ENCODE data around the gene GASK1A. TPM values are rescaled to one million over a fixed set of nuclear protein-coding genes. Genes with fewer than 3 reads are reported as not detected.

Gene GASK1A
- total and polyA plus RNA-seq, 2 donors (not counting 3 experiments of a cell fraction or from before 2014, with no cell fraction given), result 0.04 TPM; not detected in 1

- intact Hi-C loops (cut with micrococcal nuclease) (no loop called here), dilution Hi-C loops (cut with MboI; ENCODE audit: extremely low pct_ligation_motif_present, low sequenced_read_pairs) (no loop called here)
- H2AFZ ChIP-seq (ENCODE audit: low read depth, low read length), result no peak overlapping the region
- BruUV-seq (replicated peaks), result no TSS peak
- H3K9ac ChIP-seq (replicated peaks; ENCODE audit: extremely low read depth, insufficient read depth, low read length), result no peak overlapping the region
- H3K27me3 ChIP-seq (ENCODE audit: control insufficient read depth in 2 of 2, insufficient read depth in 2 of 2, low read length in 2 of 2), result peaks cover 0 to 4% of the 10 kb centered on the region in 2 experiments
- no peak for DNase-seq (ENCODE audit: low read depth, low spot score)
- CTCF ChIA-PET, result interaction anchor here (1.2 kb wide), 1 partner anchor 19 kb away, joined by 3 read pairs; no protein-coding TSS in a partner anchor
- no peak for FAIRE-seq
- H4K20me1 ChIP-seq (replicated peaks; ENCODE audit: control insufficient read depth, extremely low read depth, insufficient read depth, low read length), result no peaks in the 10 kb centered on the region
- POLR2A ChIA-PET, result no interaction called here
- H3K27ac ChIP-seq (ENCODE audit: insufficient read depth, low read depth, low read length), result no peak overlapping the region
- no peaks in the 10 kb centered on the region for H3K9me1 ChIP-seq (replicated peaks; ENCODE audit: control insufficient read depth, extremely low read depth, insufficient read depth, low read length)
- no peak for TF ChIP-seq POLR2A (IDR thresholded peaks at IDR 0.05; ENCODE audit: low read depth, low read length)
- no peak for TF ChIP-seq GATA2 (IDR thresholded peaks at IDR 0.05; ENCODE audit: insufficient read depth, insufficient read length, low read depth, low read length)
- no peak for TF ChIP-seq JUN (IDR thresholded peaks at IDR 0.05; ENCODE audit: borderline replicate concordance, insufficient read depth, insufficient read length, low read depth)
- TF ChIP-seq FOS (IDR thresholded peaks at IDR 0.05; ENCODE audit: borderline replicate concordance, insufficient read depth, low read length), result no peak
- no peak for TF ChIP-seq CTCF (IDR thresholded peaks at IDR 0.05; ENCODE audit: extremely low read depth in 1 of 2, insufficient read depth in 1 of 2, low read depth in 1 of 2, low read length in 2 of 2)
- no peak for TF ChIP-seq EZH2 (IDR thresholded peaks at IDR 0.05; ENCODE audit: borderline replicate concordance, low read depth, low read length, severe bottlenecking)
- TF ChIP-seq, protein P1, sequence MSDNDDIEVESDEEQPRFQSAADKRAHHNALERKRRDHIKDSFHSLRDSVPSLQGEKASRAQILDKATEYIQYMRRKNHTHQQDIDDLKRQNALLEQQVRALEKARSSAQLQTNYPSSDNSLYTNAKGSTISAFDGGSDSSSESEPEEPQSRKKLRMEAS (IDR thresholded peaks at IDR 0.05; ENCODE audit: insufficient read depth, insufficient read length), result no peak
- TF ChIP-seq MYC (IDR thresholded peaks at IDR 0.05; ENCODE audit: low read depth, low read length), result no peak
- TF ChIP-seq POLR2AphosphoS5 (IDR thresholded peaks at IDR 0.05; ENCODE audit: insufficient read depth, low read depth, low read length), result no peak
- H3K4me3 ChIP-seq (replicated peaks in 1 of 3; ENCODE audit: insufficient read depth in 1 of 3, low read depth in 1 of 3, low read length in 3 of 3), result no peak overlapping the region
- no peaks in the 10 kb centered on the region for H3K9me3 ChIP-seq (replicated peaks; ENCODE audit: control insufficient read depth, insufficient read depth, low read length)
- no peaks in the 10 kb centered on the region for H3K36me3 ChIP-seq (ENCODE audit: control insufficient read depth in 2 of 2, extremely low read depth in 1 of 2, insufficient read depth in 2 of 2, low read length in 2 of 2)
- H3K4me1 ChIP-seq (ENCODE audit: control insufficient read depth, extremely low read depth, insufficient read depth, low read length), result no peaks in the 10 kb centered on the region
- H3K4me2 ChIP-seq (ENCODE audit: insufficient read depth, low read length), result no peak overlapping the region
- no peaks in the 10 kb centered on the region for H3K79me2 ChIP-seq (ENCODE audit: control insufficient read depth, insufficient read depth, low read length)
These were observed 46.3 kb downstream of the GASK1A start for GRCh38 chr3:43025423-43025822.

All from endothelial cell of umbilical vein (primary cell).